CD1c-positive myeloid dendritic cell (primary cell): ENCODE data around the gene PRM2.
A peak's percentile ranks its signal among the peaks of the same experiment; 100 is the strongest.
"Not testable (repeated sequence)": the region's sequence is repeated elsewhere in the genome, so short reads cannot be mapped to it uniquely, and the experiment has no call there.

Source experiments
- DNase-seq: peaks from one replicate; pipeline ENCODE4 v3.0.0-alpha.2; 2016; ENCODE audit errors: extremely low spot score

Gene PRM2

GRCh38 chr16:11307639-11308492 is 31.6 kb upstream of the PRM2 start:
- DNase-seq: peak; percentile 20

- DNase-seq: peak; percentile 71
Observed at GRCh38 chr16:11306997-11307638, 30.8 kb upstream of the PRM2 start.

- DNase-seq: no peak
Observed at GRCh38 chr16:11306381-11306780, 30.1 kb upstream of the PRM2 start.

- no peak for DNase-seq
Observed at GRCh38 chr16:11303405-11304138, 27.3 kb upstream of the PRM2 start.

GRCh38 chr16:11302977-11303376 is 26.7 kb upstream of the PRM2 start:
- no peak for DNase-seq

GRCh38 chr16:11301645-11302501 is 25.6 kb upstream of the PRM2 start:
- DNase-seq: no peak

GRCh38 chr16:11300560-11300892 is 24.2 kb upstream of the PRM2 start:
- no peak for DNase-seq

- DNase-seq: no peak
Observed at GRCh38 chr16:11299865-11300559, 23.7 kb upstream of the PRM2 start.

GRCh38 chr16:11298950-11299547 is 22.8 kb upstream of the PRM2 start:
- DNase-seq: not testable (repeated sequence)

GRCh38 chr16:11298143-11298900 is 22.0 kb upstream of the PRM2 start:
- DNase-seq: no peak

GRCh38 chr16:11297492-11298142 is 21.3 kb upstream of the PRM2 start:
- DNase-seq: peak; percentile 60

GRCh38 chr16:11296706-11297491 is 20.6 kb upstream of the PRM2 start:
- no peak for DNase-seq

- DNase-seq: no peak
Observed at GRCh38 chr16:11296351-11296705, 20.0 kb upstream of the PRM2 start.

- no peak for DNase-seq
Observed at GRCh38 chr16:11295672-11296071, 19.4 kb upstream of the PRM2 start.

- DNase-seq: no peak
Observed at GRCh38 chr16:11292076-11292748, 15.9 kb upstream of the PRM2 start.

- no peak for DNase-seq
Observed at GRCh38 chr16:11291091-11291703, 14.9 kb upstream of the PRM2 start.

- DNase-seq: no peak
Observed at GRCh38 chr16:11290102-11290893, 14.0 kb upstream of the PRM2 start.
